ENCODE data around the gene TMIE. TPM values are rescaled to one million over a fixed set of nuclear protein-coding genes. Genes with fewer than 3 reads are reported as not detected.

TMIE gene, protein sequence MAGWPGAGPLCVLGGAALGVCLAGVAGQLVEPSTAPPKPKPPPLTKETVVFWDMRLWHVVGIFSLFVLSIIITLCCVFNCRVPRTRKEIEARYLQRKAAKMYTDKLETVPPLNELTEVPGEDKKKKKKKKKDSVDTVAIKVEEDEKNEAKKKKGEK
- total RNA-seq = 0.29 TPM

DNA sequence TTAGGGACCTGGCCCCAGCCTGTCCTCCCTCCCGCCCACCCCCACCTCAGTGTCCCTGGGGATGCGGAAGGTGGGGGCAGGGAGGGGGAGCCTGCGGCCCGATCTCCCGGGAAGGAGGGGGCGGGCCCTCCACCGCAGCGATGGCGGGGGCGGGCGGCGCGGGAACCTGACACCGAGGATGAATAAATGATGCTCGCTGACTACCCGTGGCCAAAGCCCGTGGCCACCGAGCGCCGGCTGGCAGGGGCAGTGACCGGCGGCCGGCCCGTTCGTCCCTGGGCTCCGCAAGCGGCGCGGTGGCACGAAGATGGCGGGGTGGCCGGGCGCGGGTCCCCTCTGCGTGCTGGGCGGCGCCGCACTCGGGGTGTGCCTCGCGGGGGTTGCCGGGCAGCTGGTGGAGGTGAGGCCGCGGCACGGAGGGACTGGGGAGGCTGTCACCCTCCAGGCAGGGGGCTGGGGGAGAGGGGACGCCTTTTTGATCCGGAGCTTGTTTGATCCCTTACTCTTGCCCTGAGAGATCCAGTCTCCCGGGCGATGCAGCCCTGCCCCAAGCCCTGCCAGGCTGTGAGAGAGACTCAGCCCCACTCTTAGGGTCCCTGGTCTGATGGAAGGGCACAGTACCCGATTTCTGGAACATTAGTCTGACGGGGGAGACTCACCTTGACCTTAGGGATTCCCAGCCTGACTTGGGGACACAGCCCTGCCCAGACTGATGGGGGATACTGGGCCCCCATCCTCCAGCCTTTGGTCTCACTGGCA is at the start of gene TMIE:
TMIE (plus strand) TSS at position 212 of the 759 bp plus-strand sequence; CDS start at position 308, 96 bp downstream.
- no peak for DNase-seq (ENCODE audit: low spot score)

GRCh38 chr3:46655271-46655670 is 45.9 kb upstream of the TMIE start:
- no peak for DNase-seq (ENCODE audit: low spot score)

GRCh38 chr3:46656778-46657556 is 44.2 kb upstream of the TMIE start:
- DNase-seq (ENCODE audit: low spot score) = no peak

DNA sequence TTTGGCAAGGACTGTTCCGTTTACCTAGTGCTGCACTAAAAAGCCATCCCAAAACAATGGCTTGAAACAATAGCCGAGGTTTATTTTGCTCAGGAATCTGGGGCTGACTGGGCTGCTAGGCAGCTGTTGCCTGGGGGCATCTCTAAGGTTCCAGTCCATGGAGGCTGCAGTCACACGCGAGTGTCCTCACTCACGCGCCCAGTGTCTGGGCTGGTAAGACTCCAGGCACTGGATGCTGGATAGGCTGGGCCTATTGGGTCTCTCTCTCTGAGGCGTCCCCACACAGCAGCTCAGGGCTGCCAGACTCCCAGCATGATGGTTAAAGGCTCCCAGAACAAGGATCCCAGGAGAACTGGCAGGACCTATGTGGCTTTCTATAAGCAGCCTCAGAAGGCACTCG is 41.9 kb upstream of the TMIE start:
- no peak for DNase-seq (ENCODE audit: low spot score)

DNA sequence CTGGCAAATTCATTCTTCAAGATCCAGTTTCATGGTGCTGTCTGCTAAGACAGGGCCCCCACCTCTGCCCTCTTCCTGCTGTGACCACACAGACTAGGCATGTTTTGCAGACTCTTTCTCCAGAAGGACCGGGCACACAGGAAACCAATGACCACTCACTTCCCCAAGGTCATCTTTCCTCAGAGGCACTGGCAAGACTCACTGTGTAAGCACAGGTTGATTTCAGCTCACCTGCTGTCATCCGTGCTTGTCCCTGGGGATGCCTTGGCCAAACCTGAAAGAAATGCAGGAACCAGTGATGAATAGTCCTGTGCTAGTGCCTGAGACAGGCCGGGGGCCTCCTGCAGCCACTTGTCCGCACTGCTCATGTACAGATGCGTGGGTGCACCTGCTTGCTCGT is 41.2 kb upstream of the TMIE start:
- no peak for DNase-seq (ENCODE audit: low spot score)

GRCh38 chr3:46660543-46661523 is 40.4 kb upstream of the TMIE start:
- no peak for DNase-seq (ENCODE audit: low spot score)

DNA sequence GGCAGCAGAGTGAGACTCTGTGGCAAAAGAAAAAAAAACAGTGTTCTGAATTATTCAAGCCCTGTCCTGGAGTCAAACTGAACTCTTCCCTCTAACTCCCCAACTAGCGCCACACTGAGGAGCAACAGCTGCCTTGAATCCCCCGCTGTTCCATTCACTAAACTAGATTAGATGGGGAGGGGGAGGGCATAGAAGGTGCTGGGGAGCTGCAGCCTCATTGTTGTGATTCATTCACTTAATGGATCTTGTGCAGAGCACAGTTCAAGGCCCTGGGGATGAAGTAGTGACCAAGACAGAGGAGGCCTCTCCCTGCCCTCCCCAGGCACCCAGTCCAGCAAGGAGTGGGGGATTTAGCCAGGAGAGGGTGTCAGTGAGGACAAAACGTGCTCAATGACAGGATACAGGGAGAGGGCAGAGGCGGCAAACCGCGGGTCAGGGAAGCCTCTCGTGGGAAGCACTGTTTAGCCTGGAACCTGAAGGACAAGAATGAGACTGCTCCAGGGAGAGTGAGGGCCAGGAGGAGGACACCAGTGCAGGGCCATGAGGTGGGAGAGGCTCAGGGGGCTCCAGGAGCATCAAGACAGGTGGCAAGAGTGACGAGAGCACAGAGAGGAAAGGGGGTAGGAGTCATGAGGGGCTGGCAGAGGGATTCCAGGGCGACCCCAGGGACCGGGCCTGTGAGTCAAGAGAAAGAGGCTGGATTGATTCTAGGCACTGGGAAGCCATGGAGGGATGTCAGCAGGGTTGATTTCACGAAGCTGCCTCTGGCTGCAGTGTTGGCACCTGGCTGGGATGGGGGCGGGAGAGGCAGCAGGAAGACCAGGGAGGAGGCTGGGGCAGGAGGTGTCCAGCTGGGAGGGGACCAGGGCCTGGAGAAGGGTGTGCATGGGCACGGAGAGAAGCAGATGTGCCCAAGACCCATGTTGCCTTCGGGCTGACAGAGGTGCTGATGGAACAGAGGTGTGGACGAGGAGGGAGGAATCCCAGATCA is 39.1 kb upstream of the TMIE start:
- no peak for DNase-seq (ENCODE audit: low spot score)

DNA sequence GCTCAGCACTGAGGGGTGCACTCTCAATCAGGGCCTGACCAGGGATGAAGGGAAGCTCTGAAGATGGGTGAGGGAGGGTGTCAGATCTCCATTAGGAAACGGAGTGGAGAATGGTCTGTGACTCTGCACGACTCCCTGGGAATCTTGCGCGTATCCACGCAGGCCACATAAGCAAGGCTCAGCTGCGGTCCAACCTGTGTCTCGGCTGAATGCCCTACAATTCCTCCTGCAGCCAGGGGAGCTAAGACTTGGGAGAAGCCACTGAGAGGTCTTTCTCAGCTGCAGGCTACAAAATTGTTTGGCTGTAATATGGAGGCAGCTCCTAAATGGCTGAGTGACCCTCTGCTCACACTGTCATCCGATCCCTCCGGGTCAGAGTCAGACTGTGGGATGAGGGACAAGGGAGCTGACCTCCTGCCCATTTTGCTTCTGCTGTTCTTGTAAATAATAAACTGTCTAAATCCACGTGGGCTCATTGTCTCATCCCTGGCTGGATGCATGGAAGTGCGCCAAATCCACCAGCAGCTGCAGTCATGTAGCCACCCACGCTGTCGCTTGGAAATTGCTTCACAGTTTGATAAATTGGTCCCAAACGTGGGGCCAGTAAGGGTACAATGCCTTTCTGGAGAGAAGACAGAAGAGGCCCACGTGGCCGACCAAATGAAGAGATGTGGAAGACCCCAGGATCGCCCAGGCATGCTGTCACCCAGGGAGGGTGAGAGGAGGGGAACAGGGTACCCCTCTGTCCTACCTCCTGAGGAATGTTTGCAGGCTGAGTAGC is 38.2 kb upstream of the TMIE start:
- no peak for DNase-seq (ENCODE audit: low spot score)

- DNase-seq (ENCODE audit: low spot score) = no peak
Observed at GRCh38 chr3:46663591-46664135, 37.5 kb upstream of the TMIE start.

DNA sequence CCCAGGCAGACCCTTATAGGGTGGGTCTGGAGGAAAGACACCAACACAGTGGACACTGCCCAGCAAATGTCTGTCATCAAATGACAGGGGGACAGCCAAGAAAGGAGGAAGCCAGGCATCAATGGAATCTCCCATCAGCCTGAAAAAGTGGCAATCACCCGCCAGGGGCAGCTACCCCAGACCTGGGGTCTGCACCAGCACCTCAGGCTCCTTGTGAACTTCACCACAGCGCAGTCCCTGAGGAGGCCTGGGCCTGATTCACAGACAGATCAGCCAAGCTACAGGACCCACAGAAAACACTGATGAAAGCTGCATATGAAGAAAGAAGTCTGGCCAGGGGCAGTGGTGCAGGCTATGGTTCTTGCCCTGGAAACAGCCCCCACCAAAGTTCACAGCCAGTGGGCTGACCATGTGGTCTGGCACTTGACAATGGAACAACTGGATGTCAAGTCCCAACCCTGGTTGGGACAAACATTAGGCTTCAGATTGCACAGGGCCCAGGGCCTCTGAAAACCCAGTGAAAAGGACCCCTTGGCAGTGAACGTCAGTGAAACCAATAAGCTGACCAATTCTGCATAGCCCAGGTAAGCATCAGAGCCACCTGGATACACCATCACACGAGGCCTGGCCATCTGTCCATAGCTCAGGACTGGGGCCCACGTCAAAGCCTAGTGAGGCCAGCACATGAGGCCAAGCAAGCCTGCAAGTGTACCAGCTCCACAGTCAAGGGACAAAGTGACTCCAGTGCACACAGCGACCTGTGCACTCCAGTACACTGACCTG is 36.8 kb upstream of the TMIE start:
- no peak for DNase-seq (ENCODE audit: low spot score)

DNA sequence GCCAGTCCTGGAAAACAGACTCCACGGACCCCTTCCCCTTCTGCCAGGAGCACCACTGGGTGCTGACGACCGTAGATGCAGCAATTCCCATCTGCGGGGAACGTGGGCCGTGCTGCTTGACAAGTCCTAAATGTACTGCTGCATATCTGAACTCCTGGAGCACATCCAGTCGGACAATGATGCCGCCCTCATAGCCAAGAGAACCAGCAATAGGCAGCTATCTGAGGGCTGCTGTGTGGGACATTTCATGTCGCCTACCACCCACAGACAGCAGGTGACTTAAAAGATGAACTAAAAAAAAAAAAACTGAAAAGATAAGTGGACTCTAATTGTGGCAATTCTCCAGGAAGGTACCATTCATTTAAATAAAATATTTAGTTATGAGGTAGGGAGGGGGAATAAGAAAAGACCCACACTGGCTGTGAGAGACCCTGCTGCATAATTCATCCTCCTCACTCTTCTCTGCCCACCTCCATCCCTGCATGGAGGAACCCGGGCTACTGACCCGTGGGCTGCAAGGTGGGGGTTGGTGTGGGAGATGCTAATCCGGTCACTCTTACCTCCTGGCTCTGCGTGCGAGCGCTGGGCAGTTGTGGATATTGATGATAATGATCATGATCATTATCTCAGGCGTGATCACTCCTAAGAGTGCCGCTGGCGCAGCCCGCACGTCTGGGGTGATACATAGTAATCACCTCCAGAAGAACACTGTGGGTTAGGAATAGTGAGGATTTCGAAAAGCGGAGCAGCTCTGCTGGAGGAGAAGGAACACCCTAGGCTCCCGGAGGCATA is 36.0 kb upstream of the TMIE start:
- no peak for DNase-seq (ENCODE audit: low spot score)

DNA sequence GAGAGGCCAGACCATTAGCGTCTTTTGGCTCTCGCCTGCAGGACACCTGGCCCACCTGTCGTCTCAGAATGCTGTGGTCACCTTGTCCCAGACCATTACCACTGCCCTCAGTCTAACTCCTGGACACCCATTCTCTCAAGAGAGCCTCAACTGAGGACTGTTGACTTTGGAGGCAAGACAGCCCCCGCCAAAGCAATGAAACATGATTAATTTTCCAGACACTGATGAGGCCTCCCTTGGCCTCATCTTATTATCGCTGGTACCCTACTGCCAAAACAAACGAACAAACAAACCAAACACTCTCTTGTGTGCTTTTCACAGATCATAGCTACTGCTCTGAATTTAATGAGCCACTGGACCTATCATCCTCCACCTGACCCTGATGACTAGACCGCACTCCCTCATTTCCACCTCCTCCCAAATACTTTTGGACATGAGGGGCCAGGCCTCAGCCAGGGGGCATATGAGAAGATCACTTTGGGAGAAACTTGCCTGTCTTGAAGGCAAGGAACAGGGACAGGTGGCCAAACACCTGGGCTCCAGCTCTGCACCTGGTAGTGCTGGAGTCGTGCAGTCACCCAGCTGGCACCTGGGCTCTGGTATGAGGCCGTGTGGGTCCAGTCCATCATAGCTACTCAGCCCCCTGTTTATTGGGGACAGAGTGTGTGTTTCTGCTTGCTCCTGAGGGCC is 35.3 kb upstream of the TMIE start:
- DNase-seq (ENCODE audit: low spot score) = no peak

- no peak for DNase-seq (ENCODE audit: low spot score)
Observed at GRCh38 chr3:46666453-46666845, 34.7 kb upstream of the TMIE start.

DNA sequence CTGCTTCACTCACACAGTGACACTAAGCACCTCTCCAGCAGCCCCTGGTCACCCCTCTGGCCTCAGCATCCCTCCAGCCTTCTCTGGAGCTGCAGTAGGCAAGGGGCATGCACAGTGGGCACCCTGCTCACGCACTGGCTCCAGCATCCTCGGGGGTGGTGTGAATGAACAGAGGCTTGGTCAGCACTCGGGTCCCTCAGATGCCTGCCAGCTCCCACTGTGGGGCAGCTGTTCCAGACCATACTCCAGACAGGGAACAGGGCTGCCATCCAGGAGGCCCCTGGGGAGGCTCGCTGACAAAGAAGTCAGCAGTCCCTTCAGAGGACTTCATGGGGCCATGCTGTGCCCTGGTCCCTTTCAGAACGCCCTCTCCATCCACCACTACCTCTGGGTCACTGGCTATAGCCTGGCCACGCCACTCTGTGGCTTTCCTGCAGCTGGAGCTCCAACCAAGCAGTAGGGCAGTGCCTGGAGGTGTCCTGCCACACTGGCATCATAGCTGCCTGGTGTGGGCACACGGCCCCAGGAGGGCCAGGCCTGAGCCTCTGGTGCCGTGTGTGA is 34.1 kb upstream of the TMIE start:
- DNase-seq (ENCODE audit: low spot score) = no peak

- DNase-seq (ENCODE audit: low spot score) = no peak
Observed at GRCh38 chr3:46667657-46668056, 33.5 kb upstream of the TMIE start.

- no peak for DNase-seq (ENCODE audit: low spot score)
Observed at GRCh38 chr3:46668116-46668515, 33.1 kb upstream of the TMIE start.

GRCh38 chr3:46668591-46668990 is 32.6 kb upstream of the TMIE start:
- DNase-seq (ENCODE audit: low spot score) = no peak

Measured in mucosa of gallbladder (tissue), 1 donor.